Keratinocyte (primary cell): ENCODE measurements around the gene FUZ.
A peak's percentile ranks its signal among the peaks of the same experiment; 100 is the strongest.

Experiments
- EZH2 ChIP-seq: IDR thresholded peaks from one replicate; pipeline ENCODE4 v1.6.1; 2012; ENCODE audit warnings: inconsistent platforms, mild to moderate bottlenecking, low read length, moderate library complexity
- TF ChIP-seq, protein P1 (sequence below), 3 experiments: IDR thresholded peaks in 1 of 3; conservative IDR thresholded peaks in 1 of 3; optimal IDR thresholded peaks in 1 of 3; 2 replicates in 2 of 3; 3 replicates in 1 of 3; pipeline versions ENCODE3 to v1.5.1; 2011; ENCODE audit warnings: low read length in 3 of 3, mild to moderate bottlenecking in 3 of 3, moderate library complexity in 2 of 3, control low read depth in 1 of 3, inconsistent platforms in 1 of 3; ENCODE audit not compliant: insufficient read depth in 2 of 3; ENCODE audit errors: extremely low read depth in 1 of 3

DNA sequence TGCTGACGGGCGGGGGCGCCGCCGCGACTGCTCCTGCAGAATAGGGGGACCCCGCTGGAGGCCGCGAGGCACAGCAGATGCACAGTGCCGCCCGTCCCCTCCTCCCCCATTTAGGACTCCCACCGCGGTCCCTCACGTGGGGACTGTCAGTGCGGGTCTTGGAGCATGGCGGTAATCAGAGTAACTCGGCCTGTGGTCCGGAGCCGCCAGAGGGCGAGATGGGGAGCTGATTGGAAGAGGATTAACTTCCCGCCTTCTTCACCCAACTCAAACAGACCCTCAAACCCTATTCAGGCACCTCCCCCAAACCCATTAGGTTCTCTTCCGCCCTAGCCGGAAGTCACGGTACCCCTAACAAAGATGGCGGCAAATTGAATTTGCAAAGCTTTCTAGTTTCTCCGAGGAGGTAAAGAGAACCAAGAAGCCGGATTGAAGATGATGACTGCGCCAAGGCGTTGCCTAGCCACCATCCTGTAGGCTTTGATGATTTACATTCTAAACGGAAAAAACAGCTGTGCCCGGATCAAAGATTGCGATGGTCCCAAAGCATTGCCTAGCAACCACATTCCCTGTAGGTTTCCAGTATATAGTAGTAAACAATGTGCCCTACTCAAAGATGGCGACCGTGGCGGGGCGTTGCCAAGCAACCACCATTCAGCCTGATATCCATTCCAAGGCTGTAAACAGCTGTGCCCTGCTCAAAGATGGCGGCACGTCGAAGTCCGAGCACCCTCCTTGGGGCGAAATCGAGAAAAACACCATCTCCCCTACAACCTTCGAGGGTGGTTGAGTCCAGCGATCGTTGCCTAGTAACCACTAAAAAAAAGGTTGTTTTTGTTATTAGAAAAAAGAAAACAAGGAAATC is at the start of gene FUZ:
- TF ChIP-seq, protein P1, sequence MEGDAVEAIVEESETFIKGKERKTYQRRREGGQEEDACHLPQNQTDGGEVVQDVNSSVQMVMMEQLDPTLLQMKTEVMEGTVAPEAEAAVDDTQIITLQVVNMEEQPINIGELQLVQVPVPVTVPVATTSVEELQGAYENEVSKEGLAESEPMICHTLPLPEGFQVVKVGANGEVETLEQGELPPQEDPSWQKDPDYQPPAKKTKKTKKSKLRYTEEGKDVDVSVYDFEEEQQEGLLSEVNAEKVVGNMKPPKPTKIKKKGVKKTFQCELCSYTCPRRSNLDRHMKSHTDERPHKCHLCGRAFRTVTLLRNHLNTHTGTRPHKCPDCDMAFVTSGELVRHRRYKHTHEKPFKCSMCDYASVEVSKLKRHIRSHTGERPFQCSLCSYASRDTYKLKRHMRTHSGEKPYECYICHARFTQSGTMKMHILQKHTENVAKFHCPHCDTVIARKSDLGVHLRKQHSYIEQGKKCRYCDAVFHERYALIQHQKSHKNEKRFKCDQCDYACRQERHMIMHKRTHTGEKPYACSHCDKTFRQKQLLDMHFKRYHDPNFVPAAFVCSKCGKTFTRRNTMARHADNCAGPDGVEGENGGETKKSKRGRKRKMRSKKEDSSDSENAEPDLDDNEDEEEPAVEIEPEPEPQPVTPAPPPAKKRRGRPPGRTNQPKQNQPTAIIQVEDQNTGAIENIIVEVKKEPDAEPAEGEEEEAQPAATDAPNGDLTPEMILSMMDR (optimal IDR thresholded peaks at IDR 0.05 in 1 of 3, IDR thresholded peaks at IDR 0.05 in 1 of 3, conservative IDR thresholded peaks at IDR 0.05 in 1 of 3; ENCODE audit: extremely low read depth in 1 of 3, insufficient read depth in 2 of 3, low read length in 3 of 3): peak in 2 of 3 experiments; percentile 5 to 11
- TF ChIP-seq EZH2: no peak
